GM12874 (cell line): ENCODE measurements around the gene TOP3B.

Experiments used
- TF ChIP-seq, protein P1 (sequence below): IDR thresholded peaks from 2 replicates; pipeline ENCODE4 v1.5.1; 2011; ENCODE audit warnings: low read depth, mild to moderate bottlenecking, control low read depth, low read length, moderate library complexity; ENCODE audit not compliant: insufficient read depth

Gene TOP3B

DNA sequence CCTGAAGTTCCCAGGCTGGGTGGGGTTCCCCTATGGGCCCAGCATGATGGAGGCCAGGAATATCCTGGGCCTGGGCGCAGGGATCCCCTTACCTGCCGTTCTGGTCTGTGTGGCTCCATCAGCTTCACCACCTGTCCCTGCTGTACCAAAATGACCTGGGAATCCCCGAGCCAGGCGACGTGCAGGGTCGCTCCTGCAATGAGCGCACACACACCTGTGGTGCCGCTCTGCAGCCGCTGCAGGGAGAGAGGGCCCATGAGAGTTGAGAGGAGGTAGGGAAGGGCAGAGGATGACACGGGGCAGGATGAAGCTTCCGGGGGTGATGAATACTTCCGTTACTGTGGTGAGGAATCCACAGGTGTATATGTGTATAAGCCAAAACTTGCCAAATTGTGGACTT lies 51.5 kb downstream of the TOP3B start:
- TF ChIP-seq, protein P1, sequence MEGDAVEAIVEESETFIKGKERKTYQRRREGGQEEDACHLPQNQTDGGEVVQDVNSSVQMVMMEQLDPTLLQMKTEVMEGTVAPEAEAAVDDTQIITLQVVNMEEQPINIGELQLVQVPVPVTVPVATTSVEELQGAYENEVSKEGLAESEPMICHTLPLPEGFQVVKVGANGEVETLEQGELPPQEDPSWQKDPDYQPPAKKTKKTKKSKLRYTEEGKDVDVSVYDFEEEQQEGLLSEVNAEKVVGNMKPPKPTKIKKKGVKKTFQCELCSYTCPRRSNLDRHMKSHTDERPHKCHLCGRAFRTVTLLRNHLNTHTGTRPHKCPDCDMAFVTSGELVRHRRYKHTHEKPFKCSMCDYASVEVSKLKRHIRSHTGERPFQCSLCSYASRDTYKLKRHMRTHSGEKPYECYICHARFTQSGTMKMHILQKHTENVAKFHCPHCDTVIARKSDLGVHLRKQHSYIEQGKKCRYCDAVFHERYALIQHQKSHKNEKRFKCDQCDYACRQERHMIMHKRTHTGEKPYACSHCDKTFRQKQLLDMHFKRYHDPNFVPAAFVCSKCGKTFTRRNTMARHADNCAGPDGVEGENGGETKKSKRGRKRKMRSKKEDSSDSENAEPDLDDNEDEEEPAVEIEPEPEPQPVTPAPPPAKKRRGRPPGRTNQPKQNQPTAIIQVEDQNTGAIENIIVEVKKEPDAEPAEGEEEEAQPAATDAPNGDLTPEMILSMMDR: no peak

- TF ChIP-seq, protein P1: no peak
These were observed 53.3 kb downstream of the TOP3B start for GRCh38 chr22:21929253-21929652.

DNA sequence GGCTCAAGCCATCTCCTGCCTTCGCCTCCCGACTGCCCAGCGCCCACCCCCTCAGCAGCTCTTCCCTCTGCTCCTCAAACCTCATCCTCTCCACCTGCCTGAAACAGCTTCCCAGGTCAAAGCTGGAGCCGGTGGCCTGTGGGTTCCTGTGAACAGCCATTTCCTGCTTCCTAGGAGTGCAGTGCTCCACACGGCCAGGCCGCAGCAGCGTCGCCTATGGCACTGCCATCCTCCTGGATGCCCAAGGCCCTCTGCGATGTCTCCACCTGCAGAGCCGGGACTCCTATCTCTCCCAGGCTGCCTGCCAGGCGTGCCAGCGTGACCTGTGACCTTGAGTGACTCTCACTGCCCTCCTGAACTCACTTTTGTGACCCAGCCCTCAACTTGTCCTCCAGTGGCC lies 54.5 kb downstream of the TOP3B start:
- TF ChIP-seq, protein P1: no peak

GRCh38 chr22:21927174-21927823 lies 55.3 kb downstream of the TOP3B start:
- TF ChIP-seq, protein P1: no peak

GRCh38 chr22:21926728-21927127 lies 55.9 kb downstream of the TOP3B start:
- TF ChIP-seq, protein P1: no peak

DNA sequence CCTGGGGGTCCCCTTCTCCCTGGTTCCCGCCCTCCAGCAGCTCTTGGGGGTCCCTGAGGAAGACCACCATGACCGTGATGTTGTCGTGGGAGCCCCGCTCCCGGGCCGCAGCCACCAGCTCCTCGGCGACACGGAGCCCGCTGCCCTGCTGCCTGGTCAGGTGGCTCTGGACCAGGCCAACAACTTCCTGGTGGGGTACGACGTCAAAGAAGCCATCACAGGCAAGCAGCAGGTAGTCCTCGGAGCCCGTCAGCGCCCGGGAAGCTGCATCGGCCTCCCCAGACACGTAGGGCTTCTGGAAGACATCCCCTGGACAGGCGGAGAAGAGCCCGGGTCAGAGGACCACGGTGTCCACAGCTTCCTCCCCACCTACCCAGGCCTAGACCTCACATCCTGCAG lies 59.4 kb downstream of the TOP3B start:
- TF ChIP-seq, protein P1: no peak

DNA sequence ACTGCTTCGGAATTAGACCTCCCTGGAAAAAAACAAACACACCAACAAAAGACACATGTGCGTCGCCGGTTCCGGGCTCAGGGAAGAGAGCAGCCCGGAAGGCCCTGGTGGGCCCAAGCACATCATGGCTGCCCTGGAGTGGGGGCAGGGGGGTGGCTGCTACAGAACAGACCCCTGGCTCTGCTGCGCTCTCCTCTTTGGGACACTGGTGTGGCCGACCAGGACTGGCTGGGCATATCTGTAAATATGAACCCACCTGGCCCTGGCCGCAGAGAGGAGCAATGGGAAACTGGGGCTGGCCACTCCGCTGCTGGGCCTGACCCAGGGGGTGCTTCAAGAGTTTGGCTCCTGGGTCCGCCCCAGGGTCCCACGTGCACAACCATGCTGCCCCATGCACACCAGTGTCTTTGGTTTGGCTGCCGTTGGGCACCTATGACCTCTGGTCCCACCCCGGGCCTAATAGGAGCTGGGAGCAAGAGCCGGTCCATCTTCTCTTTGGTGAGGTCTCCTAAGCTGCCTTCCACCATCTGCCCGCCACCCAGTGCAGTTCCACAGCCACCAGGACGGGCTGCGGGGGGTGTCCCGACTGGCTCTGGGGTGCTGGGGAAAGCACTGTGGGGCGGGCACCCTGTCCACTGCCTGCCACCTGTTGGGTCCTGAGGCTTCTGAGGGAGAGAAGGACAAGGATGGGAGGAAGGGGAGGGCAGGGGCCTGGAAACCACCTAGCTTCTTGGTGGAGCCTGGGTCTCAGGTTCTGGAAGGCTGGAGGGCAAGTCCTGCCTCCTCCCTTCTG lies 60.0 kb downstream of the TOP3B start:
- TF ChIP-seq, protein P1: no peak
